Brain microvascular endothelial cell (primary cell): ENCODE measurements around the gene TBXAS1.

ENCODE experiments used
- DNase-seq: peaks from one replicate; pipeline ENCODE4 v3.0.0-alpha.2; 2020
- H3K27ac ChIP-seq: fragments of 250-450 bp; sonication (Bioruptor Pico); 2 replicates; pipeline ENCODE4 v1.5.1; 2020; ENCODE audit warnings: mild to moderate bottlenecking, moderate library complexity
- H3K27me3 ChIP-seq: fragments of 250-450 bp; sonication (Bioruptor Pico); replicated peaks from 2 replicates; pipeline ENCODE4 v1.5.1; 2020; ENCODE audit warnings: mild to moderate bottlenecking
- H3K36me3 ChIP-seq: fragments of 250-450 bp; sonication (Bioruptor Pico); replicated peaks from 2 replicates; pipeline ENCODE4 v1.5.1; 2020; ENCODE audit warnings: mild to moderate bottlenecking
- H3K4me3 ChIP-seq: 2 replicates; pipeline ENCODE4 v1.5.1; 2011; ENCODE audit warnings: low read depth, mild to moderate bottlenecking, control low read depth, low read length, moderate library complexity
- CTCF ChIP-seq: IDR thresholded peaks from 2 replicates; pipeline ENCODE4 v1.5.1; 2011; ENCODE audit warnings: low read depth, mild to moderate bottlenecking, moderate library complexity, low read length, control low read depth, inconsistent platforms; ENCODE audit errors: missing control alignments
- in situ Hi-C: cut with HindIII; loops from 2 replicates; pipeline ENCODE4 v1.10.0; 2017; ENCODE audit warnings: low sequenced_read_pairs, low pct_ligation_motif_present

TBXAS1 gene

GRCh38 chr7:139798221-139798620 lies 30.8 kb upstream of the TBXAS1 start:
- Histone ChIP-seq H3K27me3 (no peaks in the 10 kb centered on the region), H3K36me3 (no peaks in the 10 kb centered on the region), H3K4me3 (no peak overlapping the region), H3K27ac (no peak overlapping the region)
- in situ Hi-C loops, result no loop called here
- DNase-seq, result no peak
- no peak for TF ChIP-seq CTCF

GRCh38 chr7:139798892-139799291 lies 30.2 kb upstream of the TBXAS1 start:
- Histone ChIP-seq H3K36me3 (no peaks in the 10 kb centered on the region), H3K27ac (no peak overlapping the region), H3K27me3 (no peaks in the 10 kb centered on the region), H3K4me3 (no peak overlapping the region)
- no peak for TF ChIP-seq CTCF
- no peak for DNase-seq
- in situ Hi-C loops, result no loop called here

GRCh38 chr7:139799586-139799985 lies 29.5 kb upstream of the TBXAS1 start:
- no peaks in the 10 kb centered on the region for H3K27me3 ChIP-seq
- H3K4me3 ChIP-seq, result no peak overlapping the region
- H3K36me3 ChIP-seq, result no peaks in the 10 kb centered on the region
- no peak overlapping the region for H3K27ac ChIP-seq
- in situ Hi-C loops, result no loop called here
- no peak for DNase-seq
- no peak for TF ChIP-seq CTCF

DNA sequence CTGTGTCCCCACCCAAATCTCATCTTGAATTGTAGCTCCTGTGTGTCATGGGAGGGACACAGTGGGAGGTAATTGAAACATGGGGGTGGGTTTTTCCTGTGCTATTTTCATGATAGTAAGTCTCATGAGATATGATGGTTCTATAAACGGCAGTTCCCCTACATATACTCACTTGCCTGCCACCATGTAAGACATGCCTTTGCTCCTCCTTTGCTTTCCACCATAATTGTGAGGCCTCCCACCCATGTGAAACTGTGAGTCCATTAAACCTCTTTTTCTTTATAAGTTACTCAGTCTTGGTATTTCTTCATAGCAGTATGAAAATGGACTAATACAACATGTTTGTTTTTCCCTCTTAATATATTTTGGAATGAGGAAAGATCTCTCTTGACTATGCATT lies 24.5 kb upstream of the TBXAS1 start:
- in situ Hi-C loops, result no loop called here
- no peaks in the 10 kb centered on the region for H3K27me3 ChIP-seq
- no peak for DNase-seq
- H3K4me3 ChIP-seq, result no peak overlapping the region
- TF ChIP-seq CTCF, result no peak
- no peak overlapping the region for H3K27ac ChIP-seq
- no peaks in the 10 kb centered on the region for H3K36me3 ChIP-seq

DNA sequence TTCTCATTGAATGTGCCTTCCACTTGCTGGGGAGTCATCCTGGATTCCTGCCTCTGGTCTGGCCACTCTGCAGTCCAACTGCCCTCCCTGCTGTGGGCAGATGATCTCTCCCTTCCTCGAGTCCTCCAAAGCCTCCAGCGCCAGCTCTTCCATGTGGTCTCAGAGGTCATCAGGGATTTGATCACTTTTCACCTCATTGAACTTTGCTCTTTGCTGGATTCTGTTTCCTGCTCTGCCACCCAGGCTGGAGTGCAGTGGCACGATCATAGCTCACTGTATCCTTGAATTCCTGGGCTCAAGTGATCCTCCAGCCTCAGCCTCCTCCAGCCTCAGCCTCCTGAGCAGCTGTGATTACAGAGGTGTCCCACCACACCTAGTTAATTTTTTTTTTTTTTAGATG lies 22.1 kb upstream of the TBXAS1 start:
- H3K36me3 ChIP-seq, result no peaks in the 10 kb centered on the region
- DNase-seq, result no peak
- in situ Hi-C loops, result no loop called here
- no peak for TF ChIP-seq CTCF
- no peak overlapping the region for H3K4me3 ChIP-seq
- no peaks in the 10 kb centered on the region for H3K27me3 ChIP-seq
- no peak overlapping the region for H3K27ac ChIP-seq

- no peak for DNase-seq
- H3K27ac ChIP-seq, result no peak overlapping the region
- no peak for TF ChIP-seq CTCF
- H3K4me3 ChIP-seq, result no peak overlapping the region
- in situ Hi-C loops, result no loop called here
- no peaks in the 10 kb centered on the region for H3K36me3 ChIP-seq
- no peaks in the 10 kb centered on the region for H3K27me3 ChIP-seq
Measured at GRCh38 chr7:139808427-139808826, 20.6 kb upstream of the TBXAS1 start.
